Adrenal gland (tissue), 12 donors: Measurements from ENCODE around the gene TCEA3. TPM values are rescaled to one million over a fixed set of nuclear protein-coding genes. Genes with fewer than 3 reads are reported as not detected.

Source experiments
- DNase-seq, 7 donors: peaks; one replicate each; pipeline ENCODE4 v3.0.0-alpha.2; 2019 to 2020
- H3K27ac ChIP-seq, 5 donors: fragments of 200-600 bp; sonication (generic) in 4 of 5; 1 replicate in 3 of 5; 2 replicates in 2 of 5; pipeline versions ENCODE4 v1.5.1 to v1.8.0; 2016 to 2020; ENCODE audit warnings: mild to moderate bottlenecking in 1 of 5
- H3K27me3 ChIP-seq: fragments of 200-600 bp; 2 replicates; pipeline ENCODE4 v1.8.0; 2021
- H3K36me3 ChIP-seq, 2 donors: fragments of 200-600 bp; replicated peaks in 1 of 2; 1 replicate in 1 of 2; 2 replicates in 1 of 2; pipeline versions ENCODE4 v1.5.1 to v1.8.0; 2018 to 2022
- H3K4me1 ChIP-seq, 2 donors: fragments of 200-600 bp; replicated peaks in 1 of 2; 1 replicate in 1 of 2; 2 replicates in 1 of 2; pipeline versions ENCODE4 v1.5.1 to v1.8.0; 2018 to 2021
- H3K4me3 ChIP-seq, 4 donors: fragments of 200-600 bp; sonication (generic) in 3 of 4; one replicate each; pipeline ENCODE4 v1.5.1; 2016 to 2018
- H3K9me3 ChIP-seq, 3 donors: fragments of 200-600 bp; sonication (generic) in 1 of 3; replicated peaks in 1 of 3; 1 replicate in 2 of 3; 2 replicates in 1 of 3; pipeline versions ENCODE4 v1.5.1 to v1.8.0; 2016 to 2021
- POLR2A ChIP-seq, 2 donors: fragments of 450-650 bp; IDR thresholded peaks; one replicate each; pipeline ENCODE4 v1.6.1; 2017; ENCODE audit warnings: antibody characterized with exemption in 2 of 2, mild to moderate bottlenecking in 2 of 2, moderate library complexity in 1 of 2
- WGBS, 4 donors: extraction: QIAGEN DNeasy Blood & Tissue Kit in 2 of 4; methylation state at CpG; one replicate each; pipeline versions ENCODE4 v1.1.5 to v1.1.7; 2013 to 2017; 5-methylcytosine and 5-hydroxymethylcytosine counted together
- intact Hi-C, 2 donors: fragments of 100-400 bp; cut with DNase I; formaldehyde crosslinking; loops; one replicate each; pipeline versions ENCODE4 v1.14.1 to v1.15.0; 2022 to 2023
- polyA plus RNA-seq, 3 donors: library from polyadenylated mRNA; stranded (reverse); fragments of 200-250 nt in 2 of 3; fragments of 350-450 nt in 1 of 3; fragmentation: Illumina TruSeq in 1 of 3; extraction: RNeasy Lipid Tissue Mini Kit (QIAGEN cat#74804) in 1 of 3; gene quantifications; one replicate each; pipeline ENCODE4 v1.2.3, GENCODE V29; 2013 to 2014
- total RNA-seq, 9 donors: library from RNA; depleted of rRNA in 4 of 9; stranded (reverse); fragments of >200 nt in 4 of 9; fragments of 120-200 nt in 1 of 9; fragmentation: NEBNext Ultra II Directional in 1 of 9; extraction: Animal tissue kit (Norgen Biotek cat#: 25700) in 1 of 9; gene quantifications; one replicate each; pipeline versions ENCODE4 v1.1.0 to v1.2.4, GENCODE V29; 2013 to 2023
- TF ChIP-seq, protein P1 (sequence below), 6 experiments: fragments of 450-650 bp in 4 of 6; fragments of 200-600 bp in 2 of 6; sonication (generic) in 1 of 6; IDR thresholded peaks; 1 replicate in 5 of 6; 2 replicates in 1 of 6; pipeline versions ENCODE4 v1.5.1 to v1.8.0; 2016 to 2021; ENCODE audit warnings: antibody characterized with exemption in 6 of 6, mild to moderate bottlenecking in 2 of 6, moderate library complexity in 1 of 6
- donor health status: healthy with polysubstance abuse.
- donor health status: Bipolar disorder and iron deficiency.
- donor health status: DM: yes; HTN: yes; CAD: no.
- donor health status: DM: no; HTN: no; CAD: no.
- donor health status: DM: no; HTN: no; CAD: no.
- donor health status: DM: yes; HTN: yes; CAD: no.

The TCEA3 gene
- total and polyA plus RNA-seq, 12 donors: 23.6 to 171 (median 115) TPM

DNA sequence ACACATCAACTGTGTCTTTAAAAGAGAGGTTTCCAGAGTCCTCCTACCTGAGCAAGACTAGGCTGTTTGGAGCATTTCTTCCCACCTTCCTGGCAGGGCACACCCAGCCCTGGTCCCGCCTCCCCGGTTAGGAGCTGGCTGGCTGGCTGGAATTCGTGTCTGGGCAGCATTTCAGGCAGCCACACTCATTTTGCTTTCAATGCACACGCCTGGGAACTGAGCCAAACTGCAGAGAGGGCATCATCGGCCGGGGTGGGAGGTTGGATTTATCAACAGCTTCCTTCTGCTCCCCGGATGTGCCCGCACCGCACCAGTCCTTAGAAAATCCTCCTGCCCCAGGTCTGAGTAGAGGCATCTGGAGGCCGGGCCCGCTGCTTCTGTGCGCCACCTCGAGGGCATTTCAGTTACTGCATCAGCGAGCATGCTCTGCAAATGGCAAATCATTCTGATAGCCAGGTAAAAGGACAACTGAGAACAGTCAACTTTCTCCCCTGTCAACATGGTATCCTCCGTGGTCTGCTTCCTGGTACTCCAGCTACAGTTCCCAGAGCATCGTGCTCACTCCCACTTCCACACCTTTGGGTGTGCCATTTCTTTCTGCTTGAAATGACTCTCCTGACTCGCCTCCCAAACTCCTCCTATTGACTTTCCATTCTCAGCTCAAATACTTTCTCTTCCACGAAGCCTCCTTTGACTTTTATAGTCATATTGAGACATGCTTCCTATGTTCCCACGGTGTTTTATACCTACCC lies 20.6 kb downstream of the TCEA3 start:
- H3K27me3 ChIP-seq: no peaks in the 10 kb centered on the region
- WGBS, 4 donors: 8 to 15% (median 10%) methylated on average over 6 to 19 of the region's 19 CpGs
- peak; percentile 89 to 97 (median 96) for DNase-seq
- TF ChIP-seq, protein P1, sequence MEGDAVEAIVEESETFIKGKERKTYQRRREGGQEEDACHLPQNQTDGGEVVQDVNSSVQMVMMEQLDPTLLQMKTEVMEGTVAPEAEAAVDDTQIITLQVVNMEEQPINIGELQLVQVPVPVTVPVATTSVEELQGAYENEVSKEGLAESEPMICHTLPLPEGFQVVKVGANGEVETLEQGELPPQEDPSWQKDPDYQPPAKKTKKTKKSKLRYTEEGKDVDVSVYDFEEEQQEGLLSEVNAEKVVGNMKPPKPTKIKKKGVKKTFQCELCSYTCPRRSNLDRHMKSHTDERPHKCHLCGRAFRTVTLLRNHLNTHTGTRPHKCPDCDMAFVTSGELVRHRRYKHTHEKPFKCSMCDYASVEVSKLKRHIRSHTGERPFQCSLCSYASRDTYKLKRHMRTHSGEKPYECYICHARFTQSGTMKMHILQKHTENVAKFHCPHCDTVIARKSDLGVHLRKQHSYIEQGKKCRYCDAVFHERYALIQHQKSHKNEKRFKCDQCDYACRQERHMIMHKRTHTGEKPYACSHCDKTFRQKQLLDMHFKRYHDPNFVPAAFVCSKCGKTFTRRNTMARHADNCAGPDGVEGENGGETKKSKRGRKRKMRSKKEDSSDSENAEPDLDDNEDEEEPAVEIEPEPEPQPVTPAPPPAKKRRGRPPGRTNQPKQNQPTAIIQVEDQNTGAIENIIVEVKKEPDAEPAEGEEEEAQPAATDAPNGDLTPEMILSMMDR (IDR thresholded peaks at IDR 0.05): peak; percentile 91 to 96 (median 95)
- peak in 1 of 2 donors; percentile 28 for TF ChIP-seq POLR2A (IDR thresholded peaks at IDR 0.05)
- H3K9me3 ChIP-seq: no peaks in the 10 kb centered on the region
- H3K27ac ChIP-seq: peak overlapping the region in 4 of 5 donors; percentile 33 to 87 (median 50)
- peaks cover 0 to 6% of the 10 kb centered on the region in 2 donors for H3K36me3 ChIP-seq
- H3K4me3 ChIP-seq: no peak overlapping the region
- intact Hi-C loops: loop anchor here in 1 of 2 donors (10.0 kb wide), 1 partner anchor 69 kb away; no protein-coding TSS in a partner anchor
- H3K4me1 ChIP-seq: peaks cover 16 to 52% of the 10 kb centered on the region in 2 donors

DNA sequence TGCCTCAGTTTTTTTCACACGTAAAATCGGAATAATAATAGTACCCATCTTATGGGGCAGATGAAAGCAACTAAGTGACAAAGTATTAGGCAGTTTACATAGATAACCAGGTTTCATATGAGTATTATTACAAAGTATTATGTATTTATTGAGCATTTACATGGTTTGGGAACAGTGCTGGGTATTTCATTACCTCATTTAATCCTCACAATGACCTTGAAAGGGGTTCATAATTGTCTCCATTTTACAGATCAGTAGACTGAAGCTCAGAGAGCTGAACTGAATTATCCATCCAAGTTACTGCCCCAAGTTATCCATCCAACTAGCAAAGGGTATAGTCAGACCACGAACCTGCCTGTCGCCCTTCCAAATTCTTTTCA lies 21.2 kb downstream of the TCEA3 start:
- Histone ChIP-seq H3K36me3 (peaks cover 0 to 2% of the 10 kb centered on the region in 2 donors), H3K9me3 (no peaks in the 10 kb centered on the region), H3K4me1 (peaks cover 16 to 52% of the 10 kb centered on the region in 2 donors), H3K4me3 (no peak overlapping the region), H3K27ac (peak overlapping the region in 4 of 5 donors; percentile 33 to 87 (median 49)), H3K27me3 (no peaks in the 10 kb centered on the region)
- no peak for DNase-seq
- 54 to 69% (median 58%) methylated on average over 4 of the region's 4 CpGs for WGBS, 4 donors
- TF ChIP-seq POLR2A (IDR thresholded peaks at IDR 0.05): no peak
- TF ChIP-seq, protein P1 (IDR thresholded peaks at IDR 0.05): no peak
- intact Hi-C loops: loop anchor here in 1 of 2 donors (10.0 kb wide), 1 partner anchor 69 kb away; no protein-coding TSS in a partner anchor

- 9 to 41% (median 11%) methylated on average over 4 to 6 of the region's 6 CpGs for WGBS, 4 donors
- TF ChIP-seq, protein P1 (IDR thresholded peaks at IDR 0.05): no peak
- no peak for TF ChIP-seq POLR2A (IDR thresholded peaks at IDR 0.05)
- H3K36me3 ChIP-seq: no peaks in the 10 kb centered on the region
- DNase-seq: peak in 6 of 7 donors; percentile 66 to 75 (median 72)
- H3K27ac ChIP-seq: peak overlapping the region in 3 of 5 donors; percentile 33 to 87 (median 55)
- intact Hi-C loops: loop anchor here in 1 of 2 donors (10.0 kb wide), 1 partner anchor 68 kb away; no protein-coding TSS in a partner anchor
- H3K27me3 ChIP-seq: no peaks in the 10 kb centered on the region
- H3K4me3 ChIP-seq: no peak overlapping the region
- H3K9me3 ChIP-seq: no peaks in the 10 kb centered on the region
- peaks cover 16 to 52% of the 10 kb centered on the region in 2 donors for H3K4me1 ChIP-seq
These were observed 21.6 kb downstream of the TCEA3 start for GRCh38 chr1:23403038-23403336.

- DNase-seq: peak in 2 of 7 donors; percentile 35 to 44
- Histone ChIP-seq H3K4me3 (no peak overlapping the region), H3K27me3 (no peaks in the 10 kb centered on the region), H3K9me3 (no peaks in the 10 kb centered on the region), H3K4me1 (peaks cover 16 to 52% of the 10 kb centered on the region in 2 donors), H3K36me3 (peaks cover 0 to under 1% of the 10 kb centered on the region in 2 donors), H3K27ac (peak overlapping the region in 3 of 5 donors; percentile 33 to 87 (median 55))
- 69 to 80% (median 77%) methylated on average over 11 of the region's 11 CpGs for WGBS, 4 donors
- TF ChIP-seq, protein P1 (IDR thresholded peaks at IDR 0.05): peak in 1 of 6 experiments; percentile 4
- no peak for TF ChIP-seq POLR2A (IDR thresholded peaks at IDR 0.05)
- intact Hi-C loops: loop anchor here in 1 of 2 donors (10.0 kb wide), 1 partner anchor 68 kb away; no protein-coding TSS in a partner anchor
These were observed 22.1 kb downstream of the TCEA3 start for GRCh38 chr1:23402286-23403037.
